ENCODE measurements around the gene LINGO4.

Gene LINGO4, protein sequence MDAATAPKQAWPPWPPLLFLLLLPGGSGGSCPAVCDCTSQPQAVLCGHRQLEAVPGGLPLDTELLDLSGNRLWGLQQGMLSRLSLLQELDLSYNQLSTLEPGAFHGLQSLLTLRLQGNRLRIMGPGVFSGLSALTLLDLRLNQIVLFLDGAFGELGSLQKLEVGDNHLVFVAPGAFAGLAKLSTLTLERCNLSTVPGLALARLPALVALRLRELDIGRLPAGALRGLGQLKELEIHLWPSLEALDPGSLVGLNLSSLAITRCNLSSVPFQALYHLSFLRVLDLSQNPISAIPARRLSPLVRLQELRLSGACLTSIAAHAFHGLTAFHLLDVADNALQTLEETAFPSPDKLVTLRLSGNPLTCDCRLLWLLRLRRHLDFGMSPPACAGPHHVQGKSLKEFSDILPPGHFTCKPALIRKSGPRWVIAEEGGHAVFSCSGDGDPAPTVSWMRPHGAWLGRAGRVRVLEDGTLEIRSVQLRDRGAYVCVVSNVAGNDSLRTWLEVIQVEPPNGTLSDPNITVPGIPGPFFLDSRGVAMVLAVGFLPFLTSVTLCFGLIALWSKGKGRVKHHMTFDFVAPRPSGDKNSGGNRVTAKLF

DNA sequence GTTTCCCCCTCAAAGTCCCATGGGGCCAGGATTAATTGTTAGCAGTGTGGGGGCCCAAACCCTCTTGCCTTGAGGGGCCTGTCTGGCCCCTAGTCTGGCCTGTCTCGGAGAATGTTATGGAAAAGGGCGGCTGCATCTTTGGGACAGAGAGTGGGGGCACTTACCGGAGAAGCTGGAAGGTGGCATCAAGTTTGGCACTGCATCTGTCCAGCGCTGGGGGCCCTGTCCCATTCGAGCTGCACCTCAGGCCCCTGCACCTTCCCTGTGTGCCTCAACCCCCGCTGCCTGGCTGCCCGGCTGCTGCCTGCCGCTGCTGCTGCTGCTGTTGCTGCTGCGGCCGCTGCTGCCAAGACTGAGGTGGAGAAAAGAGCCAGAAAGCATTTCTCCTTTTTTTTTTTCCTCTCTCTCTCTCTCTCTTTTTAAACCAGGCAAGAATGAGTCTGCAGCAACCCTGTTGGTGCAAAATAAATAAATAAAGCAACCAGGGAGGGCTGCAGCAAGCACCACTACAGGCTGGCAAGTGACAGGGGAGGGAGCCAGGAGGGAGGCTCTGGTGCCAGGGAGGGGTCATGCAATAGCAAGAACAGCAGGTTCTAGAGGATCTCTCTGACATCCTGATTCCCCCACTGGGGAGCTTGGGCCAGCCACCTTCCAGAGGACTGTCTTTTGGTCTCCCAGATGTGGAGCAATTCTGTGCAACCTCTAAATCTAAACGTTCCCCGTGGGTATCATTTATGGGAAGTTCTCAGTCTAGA, at the start of gene LINGO4:
LINGO4 (minus strand) TSS at position 354 of the 755 bp plus-strand sequence. CDS start 2,715 bp downstream, outside the sequence.
- no peak for DNase-seq (ENCODE audit: low read depth, low spot score)

DNA sequence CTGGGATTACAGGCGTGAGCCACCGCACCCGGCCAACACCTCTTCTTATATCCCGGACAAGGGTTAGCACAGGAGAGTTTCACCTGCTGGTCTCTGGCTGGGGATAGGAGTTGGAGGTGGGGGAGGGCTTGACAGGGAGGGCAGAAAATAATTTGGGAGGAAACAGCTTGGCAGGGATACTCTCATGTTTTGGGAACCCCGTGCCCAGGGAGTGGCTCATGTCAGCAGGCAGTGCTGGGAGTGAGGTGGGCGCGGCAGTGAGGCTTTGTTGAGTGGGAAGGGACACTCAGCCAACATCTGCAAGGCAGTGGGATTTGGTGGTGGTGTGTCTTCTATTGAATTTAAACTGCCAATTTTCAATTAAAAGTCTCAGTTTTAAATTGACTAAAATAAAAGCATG, 49.4 kb upstream of the LINGO4 start:
- no peak for DNase-seq (ENCODE audit: low read depth, low spot score)

DNA sequence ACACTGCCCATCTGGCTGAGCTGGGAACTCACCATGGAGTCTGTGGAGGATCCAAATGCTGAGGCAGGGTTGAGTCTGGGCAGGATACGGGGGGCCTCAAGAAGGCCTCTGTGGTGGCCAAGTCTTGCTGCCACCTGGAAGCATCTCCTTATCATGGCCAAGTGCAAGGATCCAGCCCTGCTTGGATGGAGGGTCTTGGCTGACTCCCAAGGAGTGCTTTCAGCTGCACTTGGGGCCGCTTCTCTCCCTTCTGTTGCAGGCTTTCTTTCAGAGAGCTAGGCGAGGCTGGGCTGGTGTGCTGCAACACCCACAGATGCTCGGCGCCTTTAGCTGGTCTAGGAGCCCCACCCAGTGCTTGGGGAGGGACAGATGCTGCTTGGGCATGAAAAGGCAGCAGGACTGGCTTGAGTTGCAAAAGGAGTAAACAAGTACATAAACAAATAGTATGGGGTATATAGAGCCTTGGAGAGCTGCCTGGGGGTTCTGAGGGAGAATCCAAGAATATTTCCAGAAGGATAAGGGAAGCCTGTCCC, 48.3 kb upstream of the LINGO4 start, which contains the start of gene THEM5:
THEM5 (minus strand) TSS at position 302 of the 533 bp plus-strand sequence; CDS start at position 155, 147 bp downstream.
- DNase-seq (ENCODE audit: low read depth, low spot score): no peak

DNA sequence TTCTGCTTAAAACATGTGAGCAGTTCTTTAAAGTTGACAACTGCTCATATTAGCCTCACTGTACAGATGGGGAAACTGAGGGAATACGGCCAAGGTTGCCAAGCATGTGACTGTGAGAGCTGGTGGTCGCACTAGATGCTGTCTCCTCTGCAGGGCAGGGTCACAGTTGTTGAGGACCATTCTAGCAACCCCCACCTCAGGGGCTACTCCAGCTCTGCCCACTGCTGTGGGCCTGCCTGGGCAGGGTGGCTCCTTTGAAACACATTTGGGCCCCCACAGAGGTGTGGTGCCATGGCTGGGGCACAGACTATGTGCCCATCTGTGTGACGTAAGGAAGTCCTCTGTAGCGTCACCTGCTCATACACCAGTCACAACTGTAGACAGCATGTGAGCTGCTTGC, 47.5 kb upstream of the LINGO4 start:
- no peak for DNase-seq (ENCODE audit: low read depth, low spot score)

DNA sequence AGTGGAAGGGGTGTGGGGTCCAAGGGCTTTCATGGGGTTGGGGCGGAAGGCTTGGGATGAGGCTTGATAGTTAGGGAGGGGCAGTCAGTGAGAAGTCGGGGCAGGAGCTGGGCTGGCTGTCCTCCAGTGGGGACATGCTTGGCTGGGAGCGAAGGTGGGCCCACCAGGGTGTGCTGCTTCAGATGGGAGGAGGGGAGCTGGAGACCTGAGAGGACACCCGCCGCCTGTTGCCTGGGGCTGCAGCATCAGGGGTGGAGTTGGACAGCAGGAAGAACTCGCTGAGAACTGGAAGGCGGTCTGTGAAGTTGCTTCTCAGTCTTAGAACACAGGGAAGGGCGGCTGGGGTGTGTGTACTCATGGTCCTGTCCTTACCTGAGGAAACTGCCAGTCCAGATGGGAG, 46.7 kb upstream of the LINGO4 start:
- DNase-seq (ENCODE audit: low read depth, low spot score): peak; percentile 57

DNA sequence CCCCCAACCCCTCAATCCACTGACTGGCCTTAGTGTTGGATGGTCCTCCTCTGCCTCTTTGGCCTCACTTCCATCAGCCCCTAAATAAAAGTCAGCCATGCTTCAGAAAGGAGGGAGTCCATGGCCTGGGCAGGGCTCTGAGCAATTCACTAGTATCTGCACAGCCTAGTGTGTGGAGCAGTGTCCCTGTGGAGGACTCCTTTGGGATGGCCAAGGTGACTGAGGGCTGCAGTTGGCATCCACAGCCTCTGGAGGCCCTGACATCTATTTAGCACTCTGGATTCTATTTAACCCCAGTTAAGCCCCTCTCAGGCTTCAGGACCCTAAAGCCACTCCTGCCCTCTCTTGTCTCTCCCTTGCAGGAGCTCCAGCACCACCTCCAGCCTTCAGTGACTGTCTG, 44.7 kb upstream of the LINGO4 start:
- no peak for DNase-seq (ENCODE audit: low read depth, low spot score)

DNA sequence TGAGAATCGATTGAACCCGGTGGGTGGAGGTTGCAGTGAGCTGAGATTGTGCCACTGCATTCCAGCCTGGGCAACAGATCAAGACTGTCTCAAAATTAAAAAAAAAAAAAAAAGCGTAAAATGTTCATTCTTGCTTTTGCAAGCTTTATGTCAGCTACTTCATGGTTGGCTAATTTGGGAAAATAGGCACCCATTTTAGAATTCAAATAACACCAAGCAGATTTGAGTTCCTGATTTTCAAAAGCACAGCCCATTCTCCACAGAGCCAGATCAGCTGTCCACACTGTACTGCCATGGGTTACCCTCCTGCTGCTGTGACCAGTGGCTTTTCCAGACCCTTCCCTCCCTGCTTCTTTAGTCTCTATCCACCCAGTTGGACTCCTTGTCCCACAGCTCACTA, 43.9 kb upstream of the LINGO4 start:
- DNase-seq (ENCODE audit: low read depth, low spot score): no peak

DNA sequence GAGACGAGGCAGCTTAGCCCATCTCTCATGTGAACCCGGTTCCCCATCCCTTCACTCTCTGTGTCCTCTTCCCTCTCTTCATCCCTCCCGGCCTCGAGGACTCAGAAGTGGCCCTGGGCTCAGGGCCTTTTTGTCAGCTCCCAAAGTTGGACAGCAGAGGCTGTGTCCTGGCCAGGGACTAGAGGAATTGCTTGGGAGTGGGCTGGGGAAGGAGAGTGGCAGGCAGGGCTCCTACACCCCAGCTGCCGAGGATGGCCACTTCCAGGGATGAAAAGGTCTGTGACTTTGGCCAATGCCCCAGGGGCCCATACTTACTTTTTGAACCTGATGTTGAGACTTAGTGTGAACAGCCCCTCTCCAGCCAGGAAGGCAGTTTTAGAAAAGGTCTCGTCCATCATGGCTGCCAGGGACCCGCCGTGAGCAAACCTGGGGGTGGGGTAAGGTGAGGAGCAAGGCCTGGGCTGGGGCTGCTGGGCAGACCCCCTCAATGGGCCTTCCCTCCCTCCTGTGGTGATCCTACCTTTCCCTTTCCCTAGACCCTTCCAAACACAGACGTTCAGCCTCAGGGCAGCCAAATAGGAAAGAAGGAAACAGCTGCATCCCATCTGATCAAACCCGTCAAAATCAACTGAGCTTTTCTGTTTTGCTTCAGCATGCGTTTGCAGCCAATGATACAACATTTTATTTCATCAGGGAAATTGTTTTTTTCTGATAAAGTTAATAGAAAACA, 42.8 kb upstream of the LINGO4 start:
- DNase-seq (ENCODE audit: low read depth, low spot score): no peak

DNA sequence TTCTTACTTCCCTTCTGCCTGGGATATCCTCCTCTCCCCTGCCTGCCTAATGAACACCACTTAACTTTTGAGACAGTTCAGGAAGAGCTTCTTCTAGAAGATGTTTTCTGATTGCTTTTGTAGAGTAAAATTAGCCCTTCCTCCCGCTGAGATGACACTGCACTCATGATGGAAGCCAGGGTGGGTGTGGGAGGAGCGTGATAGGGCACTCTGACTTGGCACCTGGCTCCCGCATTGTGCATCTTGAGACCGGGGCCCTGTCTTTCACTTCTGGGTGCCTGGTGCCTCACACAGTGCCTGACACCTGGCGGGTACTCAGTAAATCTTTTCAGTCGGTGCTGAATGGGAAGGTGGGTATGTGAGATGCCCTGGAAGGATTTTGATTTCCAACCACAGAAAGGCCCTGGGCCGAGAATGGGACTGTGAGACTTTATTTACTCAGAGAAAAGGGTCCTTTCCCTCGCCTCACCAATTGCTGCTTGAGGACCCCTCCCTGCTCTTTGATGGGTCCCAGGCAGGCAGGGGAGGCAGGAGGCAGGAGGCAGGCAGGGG, 41.5 kb upstream of the LINGO4 start:
- no peak for DNase-seq (ENCODE audit: low read depth, low spot score)

DNA sequence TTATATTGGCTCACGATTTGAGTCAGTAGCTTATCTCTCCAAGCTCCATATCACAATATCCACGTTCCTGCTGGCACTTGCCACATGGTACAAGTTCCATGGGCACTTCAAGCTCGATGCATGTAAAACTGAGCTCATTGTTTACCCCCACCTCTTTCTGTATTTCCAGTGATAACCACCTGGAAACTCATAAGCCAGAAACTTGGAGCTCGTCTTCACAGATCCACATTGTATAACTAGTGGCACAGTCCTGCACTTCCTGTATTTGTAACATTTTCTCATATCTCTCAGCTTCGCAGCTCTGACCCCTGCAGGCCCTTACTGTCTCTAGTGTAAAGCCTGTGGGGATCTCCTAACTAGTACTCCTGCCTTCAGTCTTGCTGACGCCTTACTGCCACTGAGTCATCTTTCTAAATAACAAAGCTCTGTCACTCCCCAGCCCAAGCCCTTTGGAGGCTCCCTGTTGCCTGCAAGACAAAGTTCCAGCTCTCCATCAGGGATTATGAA, 40.9 kb upstream of the LINGO4 start:
- DNase-seq (ENCODE audit: low read depth, low spot score): peak; percentile 72

DNA sequence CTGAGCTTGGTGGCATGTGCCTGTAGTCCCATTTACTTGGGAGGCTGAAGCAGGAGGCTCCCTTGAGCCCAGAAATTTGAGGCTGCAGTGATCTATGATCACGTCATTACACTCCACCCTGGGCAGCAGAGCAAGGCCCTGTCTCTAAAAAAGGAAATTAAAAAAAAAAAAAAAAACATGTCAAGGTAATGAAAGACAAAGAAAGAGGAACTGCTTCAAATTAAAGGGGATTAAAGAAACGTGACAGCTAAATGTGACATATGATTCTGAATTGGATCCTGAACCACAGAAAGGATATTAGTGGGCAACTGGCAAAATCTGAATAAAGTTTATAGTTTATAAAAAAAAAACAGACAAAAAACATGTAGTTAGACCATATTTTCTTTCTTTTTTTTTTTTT, 38.2 kb upstream of the LINGO4 start:
- DNase-seq (ENCODE audit: low read depth, low spot score): no peak

DNA sequence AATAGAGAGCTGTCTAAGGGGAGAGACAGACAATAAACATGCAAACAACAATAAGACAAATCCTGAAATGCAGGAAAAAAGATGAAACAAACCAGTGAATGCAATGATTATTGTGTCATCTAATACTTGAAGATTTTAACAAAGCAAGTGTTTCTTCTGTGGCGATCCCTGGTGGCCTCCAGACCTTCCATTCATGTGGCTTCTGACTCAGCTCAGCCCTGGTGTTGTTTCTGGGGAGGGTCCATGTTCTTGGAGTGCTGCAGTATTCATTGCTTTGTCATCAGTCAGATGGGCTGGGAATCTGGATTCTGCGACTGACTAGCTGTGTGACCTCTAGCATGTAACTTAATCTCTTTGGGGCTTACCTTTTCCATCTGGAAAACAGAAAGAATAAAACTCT, 35.9 kb upstream of the LINGO4 start:
- DNase-seq (ENCODE audit: low read depth, low spot score): no peak

DNA sequence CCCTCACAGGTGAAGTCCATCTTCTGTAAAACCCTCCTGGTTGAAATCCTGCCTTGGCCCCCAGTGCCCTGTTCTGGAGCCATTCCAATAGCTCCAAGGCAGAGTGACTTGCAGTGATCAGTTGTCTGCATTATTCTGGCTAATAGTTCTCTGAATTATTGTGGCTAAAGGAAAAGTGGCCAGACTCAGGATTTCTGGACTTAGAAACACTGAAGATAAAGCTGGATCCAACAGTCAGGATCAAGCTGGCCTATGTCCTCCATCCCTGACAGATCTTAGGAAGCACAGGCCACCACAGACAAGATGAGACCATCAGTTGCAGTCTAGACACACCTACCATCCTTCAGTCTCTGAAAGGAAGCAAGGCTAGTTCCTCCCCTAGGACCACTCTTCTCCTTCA, 35.2 kb upstream of the LINGO4 start:
- no peak for DNase-seq (ENCODE audit: low read depth, low spot score)

DNA sequence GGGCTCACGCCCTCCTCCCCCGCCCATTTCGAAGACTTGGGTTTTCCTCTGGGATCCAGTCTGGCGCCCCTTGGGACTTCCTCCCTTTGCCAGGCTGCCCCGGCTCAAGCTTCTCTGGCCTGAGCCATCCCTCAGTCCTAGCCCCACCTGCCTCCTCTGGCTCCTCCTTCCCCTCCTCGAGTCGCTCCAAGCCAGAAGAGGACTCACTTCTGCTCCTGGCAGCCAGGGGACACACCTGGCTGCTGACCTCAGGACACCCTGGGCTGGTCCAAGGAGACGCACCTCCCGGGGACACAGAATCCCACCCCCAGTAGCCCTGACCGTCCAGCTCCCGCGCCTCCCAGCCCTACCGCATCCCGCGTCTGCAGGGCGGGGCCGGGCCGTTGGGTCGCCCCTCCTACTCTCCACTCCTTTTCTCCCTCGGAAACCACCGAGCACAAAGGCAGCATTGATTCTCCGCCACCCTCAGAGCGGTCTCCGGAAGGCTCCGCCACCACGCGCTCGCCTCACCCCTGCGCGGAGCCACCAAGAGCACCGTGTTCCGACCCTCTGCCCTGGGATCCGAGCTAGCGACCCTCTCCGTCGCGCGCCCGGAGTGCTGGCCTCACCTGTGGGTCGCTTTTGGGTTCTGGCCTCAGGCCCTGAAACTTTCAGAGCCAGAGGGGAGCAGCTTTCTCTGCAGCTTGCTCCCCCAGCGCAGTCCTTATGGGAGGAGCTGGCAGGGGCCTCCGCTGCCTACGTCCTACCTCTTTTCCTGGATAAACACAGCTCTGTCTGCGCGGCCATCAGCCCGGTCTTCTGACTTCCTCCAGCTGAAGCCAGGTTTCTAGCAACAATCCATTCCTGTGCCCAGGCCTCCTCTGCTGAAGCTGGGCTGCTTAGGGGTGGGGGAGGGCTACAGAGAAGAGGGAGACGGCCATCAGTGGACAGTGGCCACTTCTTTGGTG, 34.5 kb upstream of the LINGO4 start, which contains the start of gene C2CD4D:
C2CD4D (minus strand) TSS at position 364 of the 947 bp plus-strand sequence. CDS start 831 bp downstream, outside the sequence.
- DNase-seq (ENCODE audit: low read depth, low spot score): peak; percentile 85

DNA sequence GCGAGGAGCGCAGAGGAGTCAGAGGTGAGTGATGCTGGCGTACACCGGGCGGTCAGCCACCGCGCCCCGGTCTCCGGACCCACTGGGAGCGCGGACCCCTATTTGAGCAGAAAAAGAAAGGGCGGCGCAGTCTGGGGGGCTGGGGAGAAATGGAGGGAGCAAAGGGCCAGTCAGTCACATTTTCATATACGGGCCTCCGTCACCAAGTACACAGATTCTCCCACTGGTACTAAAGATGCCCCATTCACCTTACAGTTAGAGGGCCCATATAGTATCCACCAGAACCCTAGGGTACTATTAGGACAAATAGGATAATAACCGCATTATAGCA, 33.8 kb upstream of the LINGO4 start:
- DNase-seq (ENCODE audit: low read depth, low spot score): no peak

DNA sequence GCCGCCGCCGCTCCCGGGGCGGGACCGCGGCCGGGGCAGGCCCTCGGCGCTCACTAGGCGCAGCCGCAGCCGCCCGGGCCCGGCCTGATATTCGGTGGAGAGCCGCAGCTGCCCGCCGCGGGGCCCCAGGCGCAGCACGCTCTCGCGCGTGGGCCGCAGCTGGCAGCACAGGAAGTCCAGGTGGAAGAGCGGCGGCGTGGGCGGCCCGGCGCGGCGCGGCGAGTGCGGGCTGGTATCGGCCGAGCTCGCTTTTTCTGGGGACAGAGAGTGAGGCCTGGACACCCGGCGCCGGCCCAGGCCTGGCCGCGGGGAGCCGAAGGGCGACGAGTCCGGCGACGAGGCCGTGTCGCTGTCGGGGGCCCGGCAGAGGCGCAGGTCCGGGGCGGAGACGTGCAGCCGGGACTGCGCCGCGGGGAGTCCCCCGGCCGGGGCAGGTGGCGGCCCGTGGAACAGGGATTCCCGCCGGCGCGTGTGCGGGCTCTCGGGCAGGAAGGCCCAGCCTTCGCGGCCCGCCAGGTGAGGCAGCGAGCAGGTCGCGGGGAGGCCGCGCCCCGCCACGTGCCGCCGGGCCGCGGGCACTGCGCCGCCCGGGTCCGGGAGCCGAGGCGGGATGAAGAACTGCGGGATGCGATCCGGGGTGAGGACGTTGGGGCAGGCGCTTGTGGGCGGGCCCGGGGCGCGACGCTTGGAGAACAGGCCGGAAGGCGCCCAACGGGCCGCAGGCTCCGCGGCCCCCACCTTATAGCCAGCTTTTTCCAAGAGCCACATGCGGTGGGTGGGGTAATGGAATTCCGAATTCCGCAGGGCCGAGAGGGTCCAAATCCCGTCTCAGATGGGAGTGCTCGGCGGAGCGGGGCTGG, 33.2 kb upstream of the LINGO4 start:
- DNase-seq (ENCODE audit: low read depth, low spot score): peak; percentile 31

DNA sequence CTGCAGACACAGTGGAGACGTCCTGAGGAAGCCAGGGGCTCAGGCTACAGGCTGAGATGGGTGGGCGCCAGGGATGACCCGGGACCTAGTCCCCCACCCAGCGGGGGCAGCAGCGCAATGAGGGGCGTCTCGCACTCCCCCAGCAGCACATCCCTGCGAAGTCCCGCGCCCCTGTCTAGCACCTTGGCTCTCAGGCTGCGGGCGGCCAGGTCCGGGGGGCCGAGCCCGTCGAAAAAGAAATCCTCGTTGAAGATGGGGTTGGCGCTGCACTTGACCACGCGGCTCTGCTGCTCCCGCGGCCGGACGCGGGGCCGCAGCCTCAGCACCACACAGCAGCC, 32.6 kb upstream of the LINGO4 start:
- no peak for DNase-seq (ENCODE audit: low read depth, low spot score)

DNA sequence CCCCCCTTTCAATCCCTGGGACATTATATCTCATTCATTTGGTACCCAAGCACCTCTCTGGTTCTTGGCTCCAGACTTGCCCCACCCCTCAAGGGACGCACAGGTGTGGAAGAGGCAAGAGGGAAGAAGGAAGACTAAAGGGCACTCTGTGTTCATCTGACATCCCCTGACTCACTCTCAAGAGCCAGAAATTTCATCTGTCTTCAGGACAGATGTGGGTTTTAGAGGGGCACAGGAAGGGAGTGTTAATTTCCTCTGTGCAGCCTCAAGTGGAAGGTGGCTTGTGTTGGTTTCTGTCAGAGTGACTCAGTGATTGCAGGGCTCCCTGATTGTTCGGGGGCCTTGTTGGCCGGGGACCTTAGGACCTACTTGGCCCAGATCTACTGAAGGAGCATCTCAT, 32.0 kb upstream of the LINGO4 start:
- DNase-seq (ENCODE audit: low read depth, low spot score): no peak

DNA sequence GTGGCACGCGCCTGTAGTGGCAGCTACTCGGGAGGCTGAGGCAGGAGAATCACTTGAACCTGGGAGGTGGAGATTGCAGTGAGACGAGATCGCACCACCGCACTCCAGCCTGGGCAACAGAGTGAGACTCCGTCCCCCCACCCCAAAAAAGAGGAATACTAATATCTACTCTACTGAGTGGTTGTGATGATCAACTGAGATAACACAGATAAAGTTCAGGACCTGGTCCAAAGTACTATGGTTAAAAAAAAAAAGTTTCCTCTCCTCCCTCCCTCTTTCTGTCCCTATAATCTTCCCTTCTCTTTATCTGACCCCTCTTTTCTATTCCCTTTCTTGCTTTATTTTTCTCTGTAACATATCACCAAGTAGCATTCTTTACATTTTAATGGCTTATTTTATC, 30.4 kb upstream of the LINGO4 start:
- DNase-seq (ENCODE audit: low read depth, low spot score): no peak

Measured in ELF-1 (cell line).